HG03442 (cell line): Measurements from ENCODE around the gene GSDME.
"Not testable (repeated sequence)": the region's sequence is repeated elsewhere in the genome, so short reads cannot be mapped to it uniquely, and the experiment has no call there.

Experiments used
- ATAC-seq: cut with Tn5 transposase; IDR thresholded peaks from one replicate; pipeline ENCODE4 v1.9.1; 2021; ENCODE audit warnings: mild to moderate bottlenecking, moderate library complexity; ENCODE audit not compliant: unreplicated experiment

Gene GSDME

DNA sequence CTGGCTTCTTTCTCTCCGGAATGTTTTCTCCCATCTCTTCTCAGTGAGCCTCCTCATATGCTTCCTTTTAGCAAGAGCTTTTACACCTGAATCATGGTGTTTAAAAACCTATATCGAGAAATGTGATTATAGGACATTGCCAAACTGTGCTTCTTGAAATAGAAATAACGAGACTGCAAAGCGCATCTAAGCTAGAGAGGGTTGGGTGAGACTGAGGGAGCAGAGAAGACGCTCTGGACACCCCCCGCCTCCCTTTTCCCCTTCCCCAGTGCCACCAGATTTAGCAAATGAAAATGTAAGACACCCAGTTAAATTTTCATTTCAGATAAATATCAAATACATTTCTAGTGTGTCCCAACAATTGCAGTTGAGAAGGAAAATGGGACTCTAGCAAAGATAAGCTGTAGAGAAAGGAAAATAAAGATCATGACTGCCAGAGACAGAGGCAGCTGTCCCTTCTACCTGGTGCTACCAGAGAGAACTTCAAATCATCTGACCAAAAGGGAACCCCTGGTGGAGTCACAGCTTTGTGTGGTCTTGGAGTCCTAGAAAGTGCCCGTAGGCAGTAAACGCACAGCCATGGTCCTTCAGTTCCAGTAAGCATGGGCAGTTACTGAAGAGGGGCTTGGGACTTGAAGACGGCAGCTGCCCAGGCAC, 14.6 kb downstream of the GSDME start:
- ATAC-seq, result no peak

DNA sequence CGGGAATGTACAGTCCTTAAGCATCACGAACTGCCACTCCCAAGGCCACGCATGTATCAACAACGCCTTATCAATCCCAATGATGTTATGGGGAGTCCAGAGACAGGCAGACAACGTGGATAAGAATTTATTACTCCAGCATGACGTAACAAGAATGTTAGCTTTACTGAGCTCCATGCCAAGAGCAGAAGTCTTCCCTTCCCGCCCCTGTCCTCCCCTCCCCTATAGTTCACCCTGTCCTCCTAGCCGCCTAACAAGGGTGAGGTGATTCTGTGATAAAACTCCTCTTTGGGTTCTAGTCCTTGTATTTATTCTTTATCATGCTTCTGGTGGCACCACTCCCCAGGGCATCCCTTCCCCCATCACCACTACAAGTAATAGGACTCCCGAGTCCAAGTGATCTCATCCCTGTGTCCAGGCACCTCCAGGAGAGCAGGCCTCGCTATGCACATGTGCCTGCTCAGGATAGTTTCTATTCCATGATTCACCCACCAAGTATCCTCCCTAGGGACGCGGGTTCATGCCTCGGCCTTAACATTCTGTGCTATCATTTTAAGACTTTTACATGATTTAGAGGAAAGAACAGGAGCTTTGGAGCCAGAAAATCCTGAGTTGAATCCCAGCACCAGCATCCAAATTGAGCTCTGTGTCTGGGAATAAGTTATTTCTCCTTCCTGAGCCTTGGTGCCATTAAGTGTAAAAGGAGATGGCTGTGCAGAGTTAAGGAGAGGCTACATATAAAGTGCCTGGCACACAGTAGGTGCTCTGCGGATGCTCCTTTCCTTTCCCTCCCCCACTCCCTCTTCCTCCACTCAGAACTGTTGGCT, 15.4 kb downstream of the GSDME start:
- ATAC-seq, result no peak

DNA sequence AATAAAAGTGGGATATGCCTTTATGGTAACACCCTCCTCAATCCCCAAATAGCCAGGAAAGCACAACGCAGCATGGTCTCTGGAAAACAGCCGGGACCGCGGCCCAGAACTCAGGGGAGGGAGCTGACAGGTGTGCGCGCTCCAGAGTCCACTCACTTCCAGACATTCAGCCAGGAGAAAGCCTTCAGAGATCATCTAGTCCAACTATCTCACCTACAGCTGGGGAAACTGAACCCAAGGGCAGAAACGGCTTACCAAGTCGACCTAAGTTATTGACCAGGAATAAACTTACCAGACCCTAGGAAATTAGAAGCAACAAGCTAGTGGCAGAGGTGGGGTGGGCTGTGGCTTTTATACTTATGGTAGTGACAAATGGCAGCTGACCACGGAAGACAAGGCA, 16.4 kb downstream of the GSDME start:
- no peak for ATAC-seq

DNA sequence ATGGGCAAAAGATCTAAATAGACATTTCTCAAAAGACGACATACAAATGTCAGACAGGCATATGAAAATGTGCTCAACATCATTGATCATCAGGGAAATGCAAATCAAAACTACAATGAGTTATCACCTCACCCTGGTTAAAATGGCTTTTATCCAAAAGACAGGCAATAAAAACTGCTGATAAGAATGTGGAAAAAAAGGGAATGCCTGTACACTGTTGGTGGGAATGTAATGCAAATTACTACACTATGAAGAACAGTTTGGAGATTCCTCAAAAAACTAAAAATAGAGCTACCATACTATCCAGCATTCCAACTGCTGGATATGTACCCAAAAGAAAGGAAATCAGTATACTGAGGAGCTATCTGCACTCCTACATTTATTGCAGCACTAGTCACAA, 18.0 kb downstream of the GSDME start:
- ATAC-seq, result no peak

DNA sequence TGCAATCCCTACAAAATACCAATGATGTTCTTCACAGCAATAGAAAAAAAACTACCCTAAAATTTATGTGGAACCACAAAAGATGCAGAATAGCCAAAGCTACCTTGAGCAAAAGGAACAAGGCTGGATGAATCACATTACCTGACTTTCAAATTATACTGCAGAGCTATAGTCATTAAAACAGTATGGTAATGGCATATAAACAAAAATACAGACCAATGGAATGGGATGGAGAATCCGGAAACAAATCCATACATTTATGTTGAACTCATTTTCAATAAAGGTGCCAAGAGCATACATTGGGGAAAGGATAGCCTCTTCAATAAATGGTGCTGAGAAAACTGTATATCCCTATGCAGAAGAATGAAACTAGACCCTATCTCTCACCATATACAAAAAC, 18.7 kb downstream of the GSDME start:
- no peak for ATAC-seq

DNA sequence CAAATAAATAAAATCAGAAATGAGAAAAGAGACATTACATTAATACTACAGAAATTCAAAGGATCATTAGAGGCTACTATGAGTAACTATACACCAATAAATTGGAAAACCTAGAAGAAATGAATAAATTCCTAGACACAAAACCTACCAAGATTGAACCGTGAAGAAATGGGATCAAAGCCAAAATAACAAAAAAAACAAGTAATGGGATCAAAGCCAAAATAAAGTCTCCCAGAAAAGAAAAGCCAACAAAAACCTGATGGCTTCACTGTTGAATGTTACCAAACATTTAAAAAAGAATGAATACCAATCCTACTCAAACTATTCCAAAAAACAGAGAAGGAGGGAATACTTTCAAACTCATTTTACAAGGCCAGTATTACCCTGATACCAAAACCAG, 20.0 kb downstream of the GSDME start:
- ATAC-seq, result no peak

DNA sequence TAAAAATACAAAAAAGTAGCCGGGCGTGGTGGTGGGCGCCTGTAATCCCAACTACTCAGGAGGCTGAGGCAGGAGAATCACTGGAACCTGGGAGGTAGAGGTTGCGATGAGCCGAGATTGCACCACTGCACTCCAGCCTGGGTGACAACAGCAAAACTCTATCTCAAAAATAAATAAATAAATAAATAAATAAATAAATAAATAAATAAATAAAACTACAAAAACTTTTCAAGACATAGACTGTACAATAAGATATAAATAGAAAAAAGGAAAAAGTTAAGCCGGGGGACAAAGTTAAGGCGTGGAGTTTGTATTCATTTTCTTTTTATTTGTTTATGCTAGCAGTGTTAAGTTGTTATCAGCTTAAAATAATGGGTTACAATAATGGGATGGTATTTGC, 21.7 kb downstream of the GSDME start:
- ATAC-seq, result not testable (repeated sequence)

DNA sequence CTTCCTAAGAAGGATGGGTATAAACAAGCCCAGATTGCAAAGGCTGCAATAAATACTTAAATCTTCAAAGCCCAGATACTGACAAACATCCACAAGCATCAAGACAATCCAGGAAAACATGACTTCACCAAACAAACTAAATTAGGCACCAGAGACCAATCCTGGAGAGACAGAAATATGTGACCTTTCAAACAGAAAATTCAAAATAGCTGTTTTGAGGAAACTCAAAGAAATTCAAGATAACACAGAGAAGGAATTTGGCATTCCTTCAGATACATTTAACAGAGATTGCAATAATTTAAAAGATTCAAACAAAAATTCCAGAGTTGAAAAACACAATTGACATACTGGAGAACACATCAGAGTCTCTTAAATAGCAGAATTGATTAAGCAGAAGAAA, 23.0 kb downstream of the GSDME start:
- no peak for ATAC-seq

DNA sequence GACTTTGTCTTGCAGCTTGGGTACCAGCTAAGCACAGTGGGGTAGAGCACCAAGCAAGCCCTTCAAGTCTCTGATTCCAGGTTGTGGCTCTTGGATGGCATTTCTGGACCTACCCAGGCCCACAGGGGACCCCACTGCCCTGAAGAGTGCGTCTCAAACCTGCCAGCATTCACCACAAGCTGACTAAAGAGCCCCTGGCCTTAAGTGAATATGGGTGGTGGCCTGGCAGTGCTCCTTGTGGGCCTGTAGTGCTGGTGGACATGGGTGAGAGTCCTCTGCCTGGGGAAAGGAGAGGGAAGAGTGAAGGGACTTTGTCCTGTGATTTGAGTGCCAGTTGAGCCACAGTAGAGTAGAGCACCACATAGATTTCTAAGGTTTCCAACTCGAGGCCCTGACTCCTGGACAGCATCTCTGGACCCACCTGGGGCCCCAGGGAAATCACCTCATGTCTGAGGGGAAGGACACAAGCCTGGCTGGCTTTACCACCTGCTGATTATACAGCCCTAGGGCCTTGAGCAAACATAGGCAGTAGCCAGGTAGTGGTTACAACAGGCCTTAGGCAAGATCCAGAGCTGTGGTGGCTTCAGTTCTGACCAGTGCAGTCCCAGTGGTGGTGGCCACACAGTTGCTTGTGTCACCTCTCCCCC, 23.7 kb downstream of the GSDME start:
- ATAC-seq, result no peak

DNA sequence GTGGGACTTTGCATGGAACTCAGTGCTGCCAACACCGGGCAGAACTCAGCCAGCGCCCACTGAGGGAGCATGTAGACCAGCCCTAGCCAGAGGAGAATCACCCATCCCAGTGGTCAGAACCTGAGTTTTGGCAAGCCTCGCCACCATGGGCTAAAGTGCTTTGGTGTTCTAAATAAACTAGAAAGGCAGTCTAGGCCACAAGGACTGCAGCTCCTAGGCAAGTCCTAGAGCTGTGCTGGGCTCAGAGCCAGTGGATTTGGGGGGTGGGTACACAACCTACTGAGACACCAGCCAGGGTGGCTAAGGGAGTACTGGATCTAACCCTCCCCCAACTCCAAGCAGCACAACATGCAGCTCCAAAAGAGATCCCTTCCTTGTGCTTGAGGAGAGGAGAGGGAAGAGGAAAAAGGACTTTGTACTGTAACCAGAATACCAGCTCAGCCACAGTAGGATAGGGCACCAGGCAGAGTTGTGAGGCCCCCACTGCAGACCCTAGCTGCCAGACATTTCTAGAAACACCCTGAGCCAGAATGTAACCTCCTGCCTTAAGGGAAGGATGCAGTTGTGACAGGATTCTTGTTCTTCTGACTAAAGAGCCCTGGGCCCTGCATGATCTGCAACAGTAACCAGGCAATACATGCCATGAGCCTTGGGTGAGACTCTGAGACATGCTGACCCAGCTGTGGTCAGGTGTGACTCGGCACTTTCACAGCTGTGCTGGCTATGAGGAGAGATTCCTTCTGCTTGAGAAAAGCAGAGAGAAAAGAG, 24.4 kb downstream of the GSDME start:
- peak; percentile 69 for ATAC-seq

DNA sequence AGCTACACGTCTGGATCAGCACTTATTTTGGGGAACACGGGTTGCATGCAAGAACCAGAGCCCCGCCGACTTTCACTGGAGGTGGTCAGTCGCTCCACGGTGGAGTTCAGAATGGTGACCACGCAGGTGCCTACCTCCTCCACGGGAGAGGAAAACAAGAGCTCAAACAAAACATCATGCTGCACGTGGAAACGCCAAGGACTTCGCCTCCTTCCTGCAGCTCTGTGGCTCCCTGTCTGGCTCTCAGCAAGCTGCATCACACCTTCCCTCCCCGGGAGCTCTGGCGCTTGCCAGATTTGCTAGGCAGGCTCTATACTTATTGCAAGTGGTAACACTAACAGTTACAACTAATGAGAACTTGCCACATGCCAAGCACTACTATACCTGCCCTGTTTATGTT, 26.0 kb downstream of the GSDME start:
- no peak for ATAC-seq

DNA sequence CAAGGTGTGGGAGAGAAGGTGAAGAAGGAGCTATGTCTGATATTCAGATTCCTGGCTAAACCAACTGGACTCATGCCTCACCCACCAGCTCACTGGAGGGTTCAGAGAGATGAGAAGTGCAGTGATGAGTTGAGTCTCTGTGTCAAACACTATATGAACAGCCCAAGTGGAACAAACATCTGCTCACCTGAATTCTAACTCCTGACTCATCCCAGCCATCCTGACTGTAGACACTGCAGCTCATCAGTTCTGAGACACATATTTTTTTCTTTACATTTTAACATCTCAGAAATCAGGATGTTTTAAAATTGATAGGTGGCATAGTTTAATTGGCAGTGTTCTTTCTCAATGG, 27.3 kb downstream of the GSDME start:
- ATAC-seq, result no peak

DNA sequence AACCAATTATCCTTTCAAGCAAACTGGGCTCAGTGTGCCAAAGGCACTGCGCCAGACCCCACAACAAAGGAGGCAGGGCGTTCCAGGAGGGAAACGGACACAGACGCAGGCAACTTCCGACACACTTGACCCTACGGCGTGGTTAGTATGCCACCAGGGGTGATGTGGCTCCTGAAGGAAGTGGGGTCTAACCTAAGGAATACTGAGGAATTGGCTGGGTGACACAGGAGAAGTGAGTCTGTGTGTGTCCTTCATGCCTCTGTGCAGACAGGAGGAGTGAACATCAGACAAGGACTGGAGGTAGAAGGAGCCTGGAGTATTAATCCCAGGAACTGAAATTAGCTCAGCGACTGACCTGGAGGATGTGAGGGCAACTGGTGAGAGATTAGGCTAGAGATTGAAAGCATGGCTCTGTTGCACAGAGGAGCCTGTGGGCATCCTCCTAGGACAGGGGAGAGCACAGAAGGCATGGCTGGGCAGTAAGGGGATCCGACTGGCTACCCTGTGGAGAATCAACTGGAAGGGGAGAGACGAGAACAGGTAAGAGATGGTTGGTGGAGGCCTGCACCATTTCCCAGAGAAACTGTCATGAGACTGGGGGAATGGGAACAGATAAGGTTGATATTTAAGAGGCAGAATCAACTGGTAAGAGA, 27.8 kb downstream of the GSDME start:
- ATAC-seq, result no peak

DNA sequence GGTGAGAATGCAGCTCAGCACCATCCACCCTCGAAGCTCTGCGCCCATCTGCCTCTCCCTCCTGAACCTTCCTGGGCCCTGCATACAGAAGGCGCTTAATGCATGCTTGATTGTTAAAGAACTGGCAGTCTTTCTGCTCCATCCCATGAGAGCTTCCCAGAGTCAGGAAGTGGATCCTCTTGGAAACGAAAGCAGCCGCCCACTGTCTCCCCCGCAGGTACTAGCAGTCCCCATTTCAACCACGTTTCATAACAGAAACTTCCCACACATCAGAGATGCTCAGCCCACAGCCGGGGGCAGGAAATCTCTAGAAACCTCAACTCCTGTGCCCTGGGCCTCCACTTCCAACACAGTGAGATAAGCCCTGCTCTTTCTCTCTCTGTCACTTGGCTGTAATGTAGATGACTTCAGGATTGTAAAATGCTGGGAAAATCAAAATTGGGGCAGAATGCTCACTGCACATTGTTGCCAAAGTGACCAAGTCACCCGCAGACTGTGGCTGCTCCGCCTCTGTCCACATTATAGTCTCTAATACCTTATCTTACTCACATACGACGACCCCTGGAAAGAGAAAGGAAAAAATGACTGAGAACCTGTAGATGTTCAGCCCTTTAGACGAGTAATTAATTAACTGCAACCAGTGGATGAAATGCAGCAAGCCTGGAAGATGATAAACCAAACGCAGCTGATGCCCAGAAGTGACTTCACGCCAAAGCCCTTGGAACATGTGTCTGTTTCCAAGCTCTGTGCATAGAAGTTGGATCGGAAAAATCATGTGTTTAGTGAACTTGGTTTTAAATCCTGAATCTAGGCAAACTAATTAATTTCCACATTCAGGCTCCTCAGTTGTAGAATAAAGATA, 28.5 kb downstream of the GSDME start:
- peak; percentile 42 for ATAC-seq

DNA sequence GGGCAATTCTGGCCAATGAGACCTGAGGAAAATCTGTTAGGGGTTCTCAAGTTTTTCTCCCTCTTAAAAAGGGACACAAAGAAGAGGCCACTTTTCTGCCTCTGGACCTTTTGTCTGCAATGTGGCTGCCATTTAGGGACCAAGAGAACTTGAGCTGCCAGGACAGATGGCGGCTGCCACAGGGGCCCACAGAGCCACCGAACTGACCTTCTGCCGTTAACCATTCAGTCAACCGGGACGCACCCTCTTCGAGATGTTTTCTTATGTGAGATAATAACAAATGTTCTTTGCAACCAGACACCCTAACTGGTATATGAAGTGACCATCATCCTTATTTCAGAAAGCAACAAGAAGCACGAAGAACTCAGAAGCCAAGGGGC, 29.2 kb downstream of the GSDME start:
- ATAC-seq, result no peak

DNA sequence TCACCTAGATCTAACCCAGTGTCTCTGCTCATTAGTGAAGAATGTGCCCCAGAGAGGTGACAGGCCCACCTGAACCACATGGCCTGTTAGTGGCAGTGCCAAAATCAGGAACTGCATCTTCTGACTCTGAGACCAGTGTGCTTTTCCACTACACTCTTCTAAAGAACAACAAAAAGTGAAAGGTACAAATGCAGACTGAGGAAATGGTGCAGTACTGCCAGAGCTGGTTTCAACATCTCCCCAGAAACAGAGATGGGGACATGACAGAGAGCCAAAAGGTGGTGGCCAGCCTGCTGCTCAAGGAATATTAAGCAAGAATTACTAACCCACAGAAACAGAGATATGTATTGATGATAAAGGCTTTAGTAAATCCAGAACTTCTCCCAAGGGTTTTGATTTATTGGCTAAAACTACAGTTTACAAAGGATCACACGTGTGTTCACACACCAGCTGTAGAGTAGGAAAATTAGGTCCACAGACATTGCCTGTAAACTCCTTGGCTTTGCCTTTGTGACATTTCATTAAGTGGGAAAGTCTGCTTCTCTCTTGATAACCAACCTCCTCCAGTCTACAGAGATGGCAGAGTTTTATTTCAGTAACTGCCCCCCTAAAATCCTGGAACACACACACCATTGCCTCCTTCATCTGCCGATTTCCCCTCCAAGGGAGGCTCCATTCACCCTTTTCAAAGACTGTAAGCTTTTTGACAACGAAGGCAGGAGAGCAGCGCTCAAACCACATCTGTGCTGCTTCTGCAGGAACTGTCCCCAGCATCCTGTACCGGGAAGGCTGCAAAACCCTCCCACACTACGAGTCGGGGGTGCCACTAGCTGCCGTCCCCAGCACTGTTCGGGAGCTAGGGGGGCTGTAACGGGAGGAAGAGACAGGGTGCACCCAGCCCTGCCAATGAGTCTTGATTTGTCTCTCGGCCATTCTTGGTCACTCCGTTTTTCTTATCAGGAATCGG, 29.8 kb downstream of the GSDME start:
- peak; percentile 64 for ATAC-seq

DNA sequence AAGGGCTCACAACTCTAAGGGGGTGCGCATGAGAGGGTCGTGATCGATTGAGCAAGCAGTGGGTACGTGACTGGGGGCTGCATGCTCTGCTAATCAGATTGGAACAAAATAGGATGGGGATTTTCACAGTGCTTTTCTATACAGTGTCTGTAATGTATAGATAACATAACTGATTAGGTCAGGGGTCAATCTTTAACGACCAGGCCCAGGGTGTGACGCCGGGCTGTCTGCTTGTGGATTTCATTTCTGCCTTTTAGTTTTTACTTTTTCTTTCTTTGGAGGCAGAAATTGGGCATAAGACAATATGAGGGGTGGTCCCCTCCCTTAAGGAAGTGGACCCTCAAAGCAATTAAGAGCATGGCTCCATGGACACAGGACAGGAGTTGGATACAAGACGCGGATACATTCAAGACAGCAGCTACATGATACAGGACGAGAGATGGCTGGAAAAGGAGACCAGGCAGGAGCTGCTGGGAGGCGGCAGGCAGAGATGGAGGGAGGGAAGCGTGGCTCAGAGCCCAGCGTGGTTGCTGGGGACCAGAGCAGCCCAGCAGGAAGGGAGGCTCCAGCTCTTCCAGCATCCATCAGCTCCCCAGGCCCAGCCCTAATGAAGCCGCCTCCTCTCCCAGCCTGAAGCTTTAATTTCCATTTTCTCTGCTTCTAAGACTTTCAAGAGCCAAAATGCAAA, 31.6 kb downstream of the GSDME start:
- no peak for ATAC-seq

DNA sequence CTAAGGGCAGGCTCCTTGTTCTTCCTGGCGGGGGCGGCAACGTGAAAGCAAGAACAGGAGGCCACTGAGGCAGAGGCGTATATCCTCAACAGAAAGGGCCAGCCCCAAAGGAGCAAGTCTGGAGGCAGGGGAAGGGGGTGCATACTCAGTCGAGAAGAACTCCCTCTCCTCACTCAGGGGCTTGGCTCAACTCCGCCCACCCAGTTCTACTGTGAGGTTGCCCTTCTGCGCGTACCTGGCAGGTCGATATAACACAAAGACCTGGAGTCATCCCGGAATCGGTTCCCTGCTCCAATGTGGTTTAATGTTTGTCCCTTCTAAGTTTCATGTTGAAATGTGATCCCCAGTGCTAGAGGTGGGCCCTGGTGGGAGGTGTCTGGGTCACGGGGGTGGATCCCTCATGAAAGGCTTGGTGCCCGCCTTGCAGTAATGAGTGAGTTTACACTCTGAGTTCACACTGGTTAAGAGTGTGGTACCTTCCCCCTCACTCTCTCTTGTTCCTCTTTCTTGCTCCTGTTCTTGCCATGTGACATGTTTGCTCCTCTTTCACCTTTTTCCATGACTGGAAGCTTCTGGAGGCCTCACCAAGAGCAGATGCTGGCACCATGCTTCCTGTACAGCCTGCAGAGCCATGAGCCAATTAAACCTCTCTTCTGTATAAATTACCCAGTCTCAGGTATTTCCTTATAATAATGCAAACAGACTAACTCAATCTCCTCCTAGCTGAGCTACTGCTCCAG, 32.6 kb downstream of the GSDME start:
- no peak for ATAC-seq
